Epidermal melanocyte (primary cell): ENCODE measurements around the gene HTATSF1.

Experiments
- DNase-seq: peaks from one replicate; pipeline ENCODE4 v3.0.0; 2011; ENCODE audit warnings: low spot score; ENCODE audit not compliant: insufficient read length

HTATSF1 gene

GRCh38 chrX:136497556-136498052, at the start of gene HTATSF1:
HTATSF1 (plus strand) TSS chrX:136497592; CDS start chrX:136497685, 93 bp downstream.
- DNase-seq = no peak

GRCh38 chrX:136447968-136448367, 49.4 kb upstream of the HTATSF1 start:
- DNase-seq = no peak

- DNase-seq = no peak
These were observed 47.2 kb upstream of the HTATSF1 start for GRCh38 chrX:136450050-136450830.

- no peak for DNase-seq
These were observed 44.8 kb upstream of the HTATSF1 start for GRCh38 chrX:136452614-136453013.

GRCh38 chrX:136453114-136453513, 44.3 kb upstream of the HTATSF1 start:
- DNase-seq = no peak

GRCh38 chrX:136453771-136454170, 43.6 kb upstream of the HTATSF1 start:
- no peak for DNase-seq

GRCh38 chrX:136456133-136456532, 41.3 kb upstream of the HTATSF1 start:
- DNase-seq = no peak

- DNase-seq = no peak
These were observed 40.0 kb upstream of the HTATSF1 start for GRCh38 chrX:136457303-136457917.

GRCh38 chrX:136464589-136464988, 32.8 kb upstream of the HTATSF1 start:
- no peak for DNase-seq

GRCh38 chrX:136467303-136467702, 30.1 kb upstream of the HTATSF1 start:
- no peak for DNase-seq

GRCh38 chrX:136468391-136469103, 28.8 kb upstream of the HTATSF1 start:
- DNase-seq = no peak

- DNase-seq = no peak
These were observed 23.7 kb upstream of the HTATSF1 start for GRCh38 chrX:136473663-136474062.

GRCh38 chrX:136475236-136475635, 22.2 kb upstream of the HTATSF1 start:
- no peak for DNase-seq

GRCh38 chrX:136476501-136476900, 20.9 kb upstream of the HTATSF1 start:
- no peak for DNase-seq

- DNase-seq = no peak
These were observed 20.4 kb upstream of the HTATSF1 start for GRCh38 chrX:136477026-136477425.

GRCh38 chrX:136480383-136480782, 17.0 kb upstream of the HTATSF1 start:
- no peak for DNase-seq

GRCh38 chrX:136487647-136488046, 9.7 kb upstream of the HTATSF1 start, which contains the start of gene BRS3:
BRS3 (plus strand) TSS chrX:136487947; CDS start chrX:136488115, 168 bp downstream.
- no peak for DNase-seq

GRCh38 chrX:136488706-136489105, 8.7 kb upstream of the HTATSF1 start:
- no peak for DNase-seq

- no peak for DNase-seq
These were observed 5.6 kb upstream of the HTATSF1 start for GRCh38 chrX:136491832-136492231.

- DNase-seq = no peak
These were observed 4.4 kb upstream of the HTATSF1 start for GRCh38 chrX:136493011-136493410.

- no peak for DNase-seq
These were observed 2.3 kb upstream of the HTATSF1 start for GRCh38 chrX:136495043-136495442.

- DNase-seq = no peak
These were observed 1.1 kb upstream of the HTATSF1 start for GRCh38 chrX:136496186-136496763.
